Thyroid gland (tissue), 4 donors: ENCODE measurements around the gene PFKFB1.

ENCODE experiments used
- POLR2A ChIP-seq, 2 donors: fragments of 450-650 bp; IDR thresholded peaks; one replicate each; pipeline ENCODE4 v1.6.1; 2017; ENCODE audit warnings: antibody characterized with exemption in 2 of 2, mild to moderate bottlenecking in 2 of 2, moderate library complexity in 1 of 2
- TF ChIP-seq, protein P1 (sequence below), 6 experiments: fragments of 200-600 bp in 3 of 6; fragments of 450-650 bp in 3 of 6; sonication (generic) in 3 of 6; IDR thresholded peaks; one replicate each; pipeline ENCODE4 v1.5.1; 2016 to 2019; ENCODE audit warnings: antibody characterized with exemption in 6 of 6, mild to moderate bottlenecking in 2 of 6, inconsistent platforms in 1 of 6, moderate library complexity in 1 of 6

DNA sequence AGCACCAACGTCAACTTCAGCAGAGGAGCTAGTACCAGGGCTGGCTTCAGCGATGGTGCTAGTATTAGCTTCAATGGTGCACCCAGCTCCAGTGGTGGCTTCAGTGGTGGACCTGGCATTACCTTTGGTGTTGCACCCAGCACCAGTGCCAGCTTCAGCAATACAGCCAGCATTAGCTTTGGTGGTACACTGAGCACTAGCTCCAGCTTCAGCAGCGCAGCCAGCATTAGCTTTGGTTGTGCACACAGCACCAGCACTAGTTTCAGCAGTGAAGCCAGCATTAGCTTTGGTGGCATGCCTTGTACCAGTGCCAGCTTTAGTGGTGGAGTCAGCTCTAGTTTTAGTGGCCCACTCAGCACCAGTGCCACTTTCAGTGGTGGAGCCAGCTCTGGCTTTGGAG lies 65.1 kb downstream of the PFKFB1 start:
- TF ChIP-seq, protein P1, sequence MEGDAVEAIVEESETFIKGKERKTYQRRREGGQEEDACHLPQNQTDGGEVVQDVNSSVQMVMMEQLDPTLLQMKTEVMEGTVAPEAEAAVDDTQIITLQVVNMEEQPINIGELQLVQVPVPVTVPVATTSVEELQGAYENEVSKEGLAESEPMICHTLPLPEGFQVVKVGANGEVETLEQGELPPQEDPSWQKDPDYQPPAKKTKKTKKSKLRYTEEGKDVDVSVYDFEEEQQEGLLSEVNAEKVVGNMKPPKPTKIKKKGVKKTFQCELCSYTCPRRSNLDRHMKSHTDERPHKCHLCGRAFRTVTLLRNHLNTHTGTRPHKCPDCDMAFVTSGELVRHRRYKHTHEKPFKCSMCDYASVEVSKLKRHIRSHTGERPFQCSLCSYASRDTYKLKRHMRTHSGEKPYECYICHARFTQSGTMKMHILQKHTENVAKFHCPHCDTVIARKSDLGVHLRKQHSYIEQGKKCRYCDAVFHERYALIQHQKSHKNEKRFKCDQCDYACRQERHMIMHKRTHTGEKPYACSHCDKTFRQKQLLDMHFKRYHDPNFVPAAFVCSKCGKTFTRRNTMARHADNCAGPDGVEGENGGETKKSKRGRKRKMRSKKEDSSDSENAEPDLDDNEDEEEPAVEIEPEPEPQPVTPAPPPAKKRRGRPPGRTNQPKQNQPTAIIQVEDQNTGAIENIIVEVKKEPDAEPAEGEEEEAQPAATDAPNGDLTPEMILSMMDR (IDR thresholded peaks at IDR 0.05): no peak
- no peak for TF ChIP-seq POLR2A (IDR thresholded peaks at IDR 0.05)
